Right ventricle myocardium inferior (tissue), 1 donor: ENCODE measurements around the gene SCN4A. TPM values are rescaled to one million over a fixed set of nuclear protein-coding genes. Genes with fewer than 3 reads are reported as not detected.
"Not testable (repeated sequence)": the region's sequence is repeated elsewhere in the genome, so short reads cannot be mapped to it uniquely, and the experiment has no call there.

ENCODE experiments used
- ATAC-seq: fragments of 200-7000 bp; cut with Tn5 transposase; one replicate; pipeline ENCODE4 v1.9.1; 2020; ENCODE audit warnings: mild to moderate bottlenecking, moderate library complexity
- DNase-seq: peaks from one replicate; pipeline ENCODE4 v3.0.0; 2021; ENCODE audit errors: missing footprints
- intact Hi-C: fragments of 100-400 bp; cut with DNase I; formaldehyde crosslinking; loops from one replicate; pipeline ENCODE4 v1.11.0; 2022
- total RNA-seq: library from RNA; stranded (reverse); fragmentation: NEBNext Ultra II Directional; extraction: Animal tissue kit (Norgen Biotek cat#: 25700); gene quantifications from one replicate; pipeline ENCODE4 v1.2.1, GENCODE V29; 2021
- donor health status: DM: no; HTN: yes; CAD: no; lungs with severe emphysema.

Gene SCN4A
- total RNA-seq, 1 donor from 2014 or later: 0.32 TPM

GRCh38 chr17:63911657-63912100 lies 61.0 kb downstream of the SCN4A start:
- DNase-seq (no peak), ATAC-seq (no peak)
- intact Hi-C loops: loop anchor here (5.0 kb wide), 1 partner anchor 221 kb away; the partner anchor contains the start of gene ERN1

- DNase-seq: no peak
- intact Hi-C loops: loop anchor here (5.0 kb wide), 1 partner anchor 221 kb away; the partner anchor contains the start of gene ERN1
These were observed 61.6 kb downstream of the SCN4A start, which contains the start of gene CSHL1 for GRCh38 chr17:63911041-63911635. TSS of gene CSHL1 (minus strand) at chr17:63911258. CDS start at chr17:63911196, 62 bp downstream.

GRCh38 chr17:63910096-63910495 lies 62.6 kb downstream of the SCN4A start:
- intact Hi-C loops: loop anchor here (5.0 kb wide), 1 partner anchor 222 kb away; the partner anchor contains the start of gene ERN1
- DNase-seq (no peak), ATAC-seq (no peak)

More at GRCh38 chr17:63911041-63911635, 61.6 kb downstream of the SCN4A start, which contains the start of gene CSHL1:
- no peak for ATAC-seq

GRCh38 chr17:63909586-63909985 lies 63.1 kb downstream of the SCN4A start:
- ATAC-seq, intact Hi-C loops, DNase-seq: not testable (repeated sequence)

- peak; percentile 37 for ATAC-seq
- DNase-seq, intact Hi-C loops: not testable (repeated sequence)
These were observed 65.4 kb downstream of the SCN4A start for GRCh38 chr17:63907161-63907778.

GRCh38 chr17:63904796-63905195 lies 67.9 kb downstream of the SCN4A start:
- intact Hi-C loops, DNase-seq, ATAC-seq: not testable (repeated sequence)

- DNase-seq, intact Hi-C loops, ATAC-seq: not testable (repeated sequence)
These were observed 68.9 kb downstream of the SCN4A start for GRCh38 chr17:63903787-63904201.

- DNase-seq, intact Hi-C loops, ATAC-seq: not testable (repeated sequence)
These were observed 70.7 kb downstream of the SCN4A start for GRCh38 chr17:63901971-63902370.

- ATAC-seq, DNase-seq, intact Hi-C loops: not testable (repeated sequence)
These were observed 73.6 kb downstream of the SCN4A start for GRCh38 chr17:63898899-63899798.

- intact Hi-C loops, DNase-seq, ATAC-seq: not testable (repeated sequence)
These were observed 76.0 kb downstream of the SCN4A start, which contains the start of gene CSH1 for GRCh38 chr17:63896524-63897354. TSS of gene CSH1 (minus strand) at chr17:63896574. CDS start at chr17:63896511, 63 bp downstream.

GRCh38 chr17:63894821-63895220 lies 77.9 kb downstream of the SCN4A start:
- ATAC-seq, intact Hi-C loops, DNase-seq: not testable (repeated sequence)

GRCh38 chr17:63894021-63894420 lies 78.7 kb downstream of the SCN4A start:
- ATAC-seq, intact Hi-C loops, DNase-seq: not testable (repeated sequence)

GRCh38 chr17:63892316-63893037 lies 80.2 kb downstream of the SCN4A start:
- DNase-seq, intact Hi-C loops, ATAC-seq: not testable (repeated sequence)

GRCh38 chr17:63889026-63889848 lies 83.5 kb downstream of the SCN4A start:
- peak; percentile 73 for ATAC-seq
- intact Hi-C loops: not testable (repeated sequence)

More at GRCh38 chr17:63889026-63889848, 83.5 kb downstream of the SCN4A start:
- DNase-seq: not testable (repeated sequence)
